Left colon (tissue), 2 donors: Measurements from ENCODE around the gene RXRA. TPM values are rescaled to one million over a fixed set of nuclear protein-coding genes. Genes with fewer than 3 reads are reported as not detected.
A peak's percentile ranks its signal among the peaks of the same experiment; 100 is the strongest.

Experiments used
- ATAC-seq: fragments of 200-7000 bp; cut with Tn5 transposase; one replicate; pipeline ENCODE4 v1.9.1; 2020; ENCODE audit warnings: mild to moderate bottlenecking, moderate library complexity
- DNase-seq, 2 donors: peaks; one replicate each; pipeline ENCODE4 v3.0.0-alpha.2; 2020
- intact Hi-C, 2 donors: fragments of 100-400 bp; cut with DNase I in 1 of 2; cut with micrococcal nuclease in 1 of 2; formaldehyde crosslinking; loops; one replicate each; pipeline versions ENCODE4 v1.11.2 to v1.14.0; 2022; cut with DNase I, micrococcal nuclease
- total RNA-seq, 2 donors: library from RNA; stranded (reverse); fragmentation: NEBNext Ultra II Directional; extraction: Animal tissue kit (Norgen Biotek cat#: 25700); gene quantifications; one replicate each; pipeline ENCODE4 v1.2.1, GENCODE V29; 2021
- donor health status: DM: no; HTN: no; CAD: no.
- donor health status: DM: yes; HTN: yes; CAD: no.

The RXRA gene
- total RNA-seq, 2 donors from 2014 or later: 68.3 to 88.9 TPM

DNA sequence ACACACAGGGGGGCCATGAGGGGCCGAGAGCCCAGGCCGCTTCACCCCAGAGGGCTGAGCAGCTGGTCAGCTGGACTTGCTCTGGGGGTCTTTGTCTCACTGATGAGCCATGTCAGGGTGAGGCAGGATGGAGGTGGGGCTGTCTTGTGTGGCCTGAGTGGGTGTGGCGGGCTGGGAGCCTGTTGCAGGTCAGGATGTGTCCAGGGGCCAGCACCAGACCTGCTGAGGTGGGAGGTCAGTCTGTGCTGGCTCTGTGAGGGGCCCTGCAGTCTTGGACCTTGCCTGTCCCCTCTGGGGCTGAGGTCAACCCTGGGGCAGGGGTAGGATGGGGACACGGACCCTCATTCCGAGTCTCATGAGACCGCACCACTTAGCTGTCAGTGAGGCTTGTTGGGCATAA is 56.9 kb downstream of the RXRA start:
- DNase-seq (no peak), ATAC-seq (peak; percentile 32)
- intact Hi-C loops: no loop called here

DNA sequence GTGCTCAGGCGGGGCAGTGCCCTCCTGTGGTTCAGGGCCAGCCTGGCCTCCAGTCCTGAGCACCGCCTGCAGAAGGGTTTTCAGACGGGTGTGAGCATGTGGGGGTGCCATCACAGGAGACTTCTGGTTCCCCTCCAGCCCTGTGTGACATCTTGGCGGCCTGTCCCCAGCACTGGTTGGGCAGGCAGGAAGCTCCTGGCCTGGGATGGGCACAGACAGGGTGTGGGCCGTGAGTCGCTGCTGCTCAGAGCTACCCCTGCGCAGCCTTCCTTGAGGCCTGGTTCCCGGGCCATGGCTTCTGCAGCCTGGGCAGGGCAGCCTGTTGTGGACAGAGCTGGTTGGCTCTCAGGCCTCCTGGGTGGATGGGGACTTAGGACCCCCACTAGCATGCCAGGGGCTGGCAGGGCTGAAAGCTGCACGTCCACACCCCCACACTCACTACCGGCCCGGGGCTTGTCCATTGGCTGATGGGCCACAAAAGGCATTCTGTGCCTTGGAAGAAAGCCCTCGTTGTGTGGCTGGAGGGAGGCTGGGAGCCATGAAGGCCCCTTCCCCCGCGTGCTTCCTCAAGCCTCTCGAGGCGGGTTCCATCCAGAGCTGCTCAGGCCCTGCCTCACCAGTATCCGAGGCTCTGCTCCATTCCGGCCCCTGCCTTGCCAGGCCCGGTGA is 58.7 kb downstream of the RXRA start:
- ATAC-seq: no peak
- no peak for DNase-seq
- intact Hi-C loops: no loop called here

DNA sequence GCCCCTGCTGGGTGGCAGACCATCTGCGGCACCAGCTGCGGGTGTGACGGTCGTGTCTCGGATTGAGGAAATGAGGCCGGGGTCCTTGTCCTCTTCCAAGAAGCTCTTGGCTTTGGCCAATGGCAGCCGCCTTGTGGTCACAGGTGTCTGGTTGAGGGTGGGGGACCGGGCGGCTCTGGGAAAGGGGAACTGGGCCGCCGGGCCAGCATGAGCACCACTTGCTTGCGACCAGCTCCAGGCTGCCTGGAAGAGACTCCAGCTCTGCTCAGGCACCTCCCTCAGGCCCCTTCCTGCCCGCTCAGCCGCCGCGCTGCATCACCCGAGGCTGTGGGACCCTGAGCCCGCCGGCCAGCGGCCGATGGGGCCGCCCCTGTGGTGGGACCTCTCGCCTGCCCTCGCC is 59.7 kb downstream of the RXRA start:
- DNase-seq: no peak
- no peak for ATAC-seq
- intact Hi-C loops: no loop called here

DNA sequence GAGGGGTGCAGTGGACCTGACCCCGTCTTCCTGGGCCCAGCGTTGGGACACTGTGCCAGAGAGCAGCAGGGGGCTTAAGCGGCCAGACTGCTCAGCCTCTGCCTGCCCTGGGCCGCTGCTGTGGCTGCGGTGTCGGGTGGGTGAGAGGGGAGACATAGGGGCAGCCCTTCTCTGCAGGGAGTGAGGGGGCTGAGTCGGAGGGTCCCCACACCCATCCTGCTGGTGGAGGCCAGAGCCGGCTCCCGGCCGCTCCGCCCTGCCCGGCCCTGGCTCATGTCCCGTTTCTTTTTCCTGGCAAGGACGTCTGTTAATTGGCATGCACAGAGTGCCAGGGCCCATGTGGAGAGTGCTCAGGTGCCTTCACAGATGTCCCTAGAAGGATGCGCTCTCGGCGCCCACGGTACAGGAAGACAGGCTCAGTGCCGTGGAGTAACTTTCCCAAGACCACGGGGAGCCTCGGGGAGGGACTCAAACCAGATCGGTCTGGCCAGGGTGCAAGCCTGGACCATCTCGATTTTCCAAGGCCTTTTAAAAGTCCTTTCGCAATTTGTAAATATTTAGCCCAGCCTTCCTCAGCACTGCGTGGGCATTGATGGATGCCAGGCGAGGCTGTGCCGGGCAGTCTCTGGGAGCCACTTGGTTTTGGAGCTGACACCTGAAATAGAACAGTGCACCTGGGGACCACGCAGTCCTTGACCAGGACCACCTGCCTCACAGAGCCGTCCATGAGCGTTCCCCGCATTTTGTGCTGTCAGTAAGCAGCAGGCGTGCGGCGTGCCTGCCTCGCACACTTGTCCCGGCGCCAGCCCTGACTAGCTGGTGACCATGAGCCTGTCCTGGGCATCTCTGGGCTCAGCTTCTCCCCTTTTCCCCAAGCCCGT is 60.9 kb downstream of the RXRA start:
- intact Hi-C loops: no loop called here
- ATAC-seq (no peak), DNase-seq (no peak)

GRCh38 chr9:134388289-134388808 is 62.1 kb downstream of the RXRA start:
- intact Hi-C loops: no loop called here
- ATAC-seq (no peak), DNase-seq (no peak)

- ATAC-seq: no peak
- intact Hi-C loops: no loop called here
- no peak for DNase-seq
Measured at GRCh38 chr9:134388976-134389375, 62.7 kb downstream of the RXRA start.

DNA sequence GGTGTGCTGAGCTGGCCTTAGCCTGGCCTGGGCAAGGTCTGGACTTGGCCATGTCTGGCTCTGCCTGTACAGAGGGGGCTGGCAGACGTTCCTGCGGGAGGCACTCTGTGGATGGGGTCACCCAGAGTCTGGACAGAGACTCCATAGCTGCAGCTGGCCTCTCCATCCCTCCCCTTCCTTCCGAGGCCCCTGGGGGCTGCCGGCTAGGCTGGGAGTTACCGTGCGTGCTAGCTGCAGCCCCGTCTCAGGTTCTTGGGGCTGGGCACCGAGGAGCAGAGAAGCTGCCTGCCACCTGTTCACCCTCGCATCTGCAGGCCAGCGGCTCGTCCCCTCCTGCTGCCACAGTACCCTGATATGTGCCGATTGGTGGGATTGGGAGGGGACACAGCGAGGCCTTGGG is 63.4 kb downstream of the RXRA start:
- no peak for DNase-seq
- intact Hi-C loops: no loop called here
- no peak for ATAC-seq

GRCh38 chr9:134390537-134390936 is 64.3 kb downstream of the RXRA start:
- DNase-seq (no peak), ATAC-seq (no peak)
- intact Hi-C loops: no loop called here

DNA sequence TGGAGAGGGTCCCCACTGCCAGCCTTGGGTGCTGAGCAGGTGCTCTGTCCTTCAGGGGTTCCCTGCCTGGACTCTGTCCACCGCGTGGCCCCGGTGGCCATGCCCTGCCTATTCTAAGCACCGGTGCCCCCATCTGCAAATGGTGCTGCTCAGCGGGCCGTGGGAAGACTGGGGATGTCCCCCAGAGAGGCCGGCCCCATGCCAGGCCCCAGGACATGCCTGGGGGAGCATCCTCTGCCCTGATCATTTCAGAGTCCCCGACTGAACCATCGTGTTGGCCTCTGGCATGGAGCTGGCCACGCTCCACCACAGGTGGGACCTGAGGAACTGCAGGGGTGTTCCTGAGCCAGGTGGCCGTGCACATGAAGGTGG is 64.7 kb downstream of the RXRA start:
- intact Hi-C loops: no loop called here
- ATAC-seq (no peak), DNase-seq (no peak)

GRCh38 chr9:134391319-134392231 is 65.3 kb downstream of the RXRA start:
- no peak for DNase-seq
- peak; percentile 23 for ATAC-seq
- intact Hi-C loops: no loop called here

- ATAC-seq: no peak
- DNase-seq: no peak
- intact Hi-C loops: no loop called here
Measured at GRCh38 chr9:134392900-134393299, 66.6 kb downstream of the RXRA start.

DNA sequence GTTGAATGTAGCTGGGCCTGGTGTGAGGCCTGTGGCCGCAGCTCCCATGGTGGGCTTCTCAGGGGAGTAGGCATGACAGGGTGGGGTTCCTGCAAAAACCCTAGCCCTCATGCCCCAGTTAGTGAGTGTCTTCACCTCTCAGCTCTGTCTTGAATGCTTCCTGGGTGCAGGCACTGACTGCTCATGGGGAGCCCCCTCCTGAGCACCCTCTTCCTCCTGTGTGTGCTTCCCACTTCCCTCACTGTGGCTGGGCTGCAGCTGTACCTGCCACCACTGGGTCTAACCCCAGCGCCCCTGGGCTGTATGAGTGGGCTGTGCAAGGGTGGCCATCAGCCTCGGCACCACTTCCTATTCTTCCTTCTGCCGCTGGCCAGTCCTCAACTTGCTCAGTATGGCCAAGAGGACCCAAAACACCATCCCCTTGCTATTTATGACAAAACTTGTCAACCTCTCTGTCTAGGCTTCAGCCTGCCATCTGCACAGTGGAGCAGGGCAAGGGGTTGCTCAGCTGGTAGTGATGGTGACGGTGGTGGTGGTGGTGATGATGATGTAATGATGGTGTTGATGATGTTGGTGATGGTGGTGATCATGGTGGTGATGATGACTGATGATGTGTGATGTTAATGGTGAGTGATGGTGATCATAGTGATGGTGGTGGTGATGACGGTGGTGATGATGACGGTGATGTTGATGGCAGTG is 67.5 kb downstream of the RXRA start:
- no peak for DNase-seq
- ATAC-seq: no peak
- intact Hi-C loops: no loop called here

DNA sequence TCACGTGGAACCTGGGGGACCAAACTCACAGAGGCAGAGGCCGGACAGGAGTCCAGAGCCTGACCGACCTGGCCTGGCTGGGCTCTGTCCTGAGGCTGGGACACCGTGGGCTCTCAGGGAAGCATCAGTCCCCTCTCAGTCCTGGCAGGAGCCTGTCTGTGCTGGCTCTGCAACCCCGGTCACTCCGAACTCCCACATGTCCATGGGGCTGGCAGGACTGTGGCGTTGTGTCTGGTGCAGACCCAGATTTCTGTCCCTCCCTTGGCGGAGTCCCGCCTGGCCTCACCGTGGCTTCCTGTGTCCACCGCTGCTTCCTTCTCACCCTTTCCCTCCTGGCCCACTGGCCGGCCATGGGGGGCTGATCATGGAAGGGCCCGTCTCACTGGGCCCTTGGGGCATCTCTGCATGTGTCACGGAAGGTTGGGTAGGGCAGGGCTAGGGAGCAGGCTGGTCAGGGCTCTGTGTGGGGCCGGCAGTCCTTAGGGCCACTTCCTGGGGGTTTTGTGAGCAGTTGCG is 68.8 kb downstream of the RXRA start:
- intact Hi-C loops: no loop called here
- no peak for ATAC-seq
- no peak for DNase-seq

- DNase-seq: no peak
Measured at GRCh38 chr9:134395737-134396257, 69.5 kb downstream of the RXRA start.

DNA sequence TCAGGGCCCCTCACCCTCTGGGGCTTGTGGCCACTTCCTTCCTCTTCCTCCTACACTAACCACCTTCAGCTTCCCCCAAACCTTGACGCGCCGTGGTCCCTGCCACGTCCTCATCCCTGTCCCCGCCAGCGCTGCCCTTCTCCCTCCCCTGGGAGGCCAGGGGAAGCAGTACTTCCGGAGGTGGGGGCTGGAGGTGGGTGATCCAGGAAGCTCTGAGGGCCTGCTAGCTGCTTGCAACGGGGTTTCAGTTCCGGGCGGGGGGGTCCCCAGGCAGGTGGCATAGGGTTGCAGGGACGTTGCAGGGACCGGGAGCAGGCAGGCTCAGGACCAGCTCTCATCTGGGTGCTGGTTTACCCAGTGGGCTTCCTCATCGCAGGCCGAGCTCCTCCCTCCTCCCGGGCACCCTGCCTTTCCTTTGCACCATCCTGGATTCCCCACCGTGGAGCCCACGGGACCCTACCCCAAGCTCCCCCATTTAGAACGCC is 70.0 kb downstream of the RXRA start:
- peak; percentile 9 for ATAC-seq

More at GRCh38 chr9:134395737-134396257, 69.5 kb downstream of the RXRA start:
- intact Hi-C loops: no loop called here
- no peak for ATAC-seq

GRCh38 chr9:134396825-134397224 is 70.6 kb downstream of the RXRA start:
- no peak for ATAC-seq
- intact Hi-C loops: no loop called here
- no peak for DNase-seq

More for the DNA sequence above, 70.0 kb downstream of the RXRA start:
- DNase-seq: no peak
- intact Hi-C loops: no loop called here

- DNase-seq: no peak
- ATAC-seq: no peak
- intact Hi-C loops: no loop called here
Measured at GRCh38 chr9:134398756-134399155, 72.5 kb downstream of the RXRA start.

- ATAC-seq (no peak), DNase-seq (no peak)
- intact Hi-C loops: no loop called here
Measured at GRCh38 chr9:134399435-134400056, 73.3 kb downstream of the RXRA start.
